Heart right ventricle (tissue), 16 donors: ENCODE data around the gene POU4F1. TPM values are rescaled to one million over a fixed set of nuclear protein-coding genes. Genes with fewer than 3 reads are reported as not detected.
A peak's percentile ranks its signal among the peaks of the same experiment; 100 is the strongest.

Experiments
- ATAC-seq, 8 donors: fragments of 200-7000 bp; cut with Tn5 transposase; one replicate each; pipeline ENCODE4 v1.9.1; 2020; ENCODE audit warnings: mild to moderate bottlenecking in 8 of 8, moderate library complexity in 8 of 8, moderate number of reproducible peaks in 1 of 8
- DNase-seq, 2 donors: peaks; one replicate each; pipeline ENCODE4 v3.0.0-alpha.2; 2020
- H3K27ac ChIP-seq, 10 donors: fragments of 200-600 bp; sonication (generic) in 2 of 10; one replicate each; pipeline versions ENCODE4 v1.5.0 to v1.8.0; 2020 to 2022; ENCODE audit warnings: mild to moderate bottlenecking in 3 of 10
- H3K27me3 ChIP-seq, 7 donors: fragments of 200-600 bp; one replicate each; pipeline ENCODE4 v1.8.0; 2021 to 2022; ENCODE audit warnings: mild to moderate bottlenecking in 2 of 7
- H3K36me3 ChIP-seq, 9 donors: fragments of 200-600 bp; sonication (generic) in 1 of 9; one replicate each; pipeline versions ENCODE4 v1.5.0 to v1.8.0; 2020 to 2022; ENCODE audit warnings: mild to moderate bottlenecking in 2 of 9
- H3K4me1 ChIP-seq, 9 donors: fragments of 200-600 bp; sonication (generic) in 1 of 9; one replicate each; pipeline versions ENCODE4 v1.5.0 to v1.8.0; 2020 to 2022; ENCODE audit warnings: mild to moderate bottlenecking in 4 of 9
- H3K4me3 ChIP-seq, 10 donors: fragments of 200-600 bp; sonication (generic) in 2 of 10; one replicate each; pipeline versions ENCODE4 v1.5.0 to v1.8.0; 2020 to 2022; ENCODE audit warnings: mild to moderate bottlenecking in 7 of 10, moderate library complexity in 2 of 10
- H3K9me3 ChIP-seq, 11 donors: fragments of 200-600 bp in 10 of 11; sonication (generic) in 2 of 11; one replicate each; pipeline versions ENCODE4 v1.5.0 to v1.8.0; 2013 to 2022; ENCODE audit warnings: mild to moderate bottlenecking in 2 of 11, control low read depth in 1 of 11, moderate library complexity in 1 of 11
- WGBS, 2 donors: extraction: QIAGEN DNeasy Blood & Tissue Kit; methylation state at CpG; one replicate each; pipeline ENCODE4 v1.1.7; 2013; ENCODE audit warnings: inconsistent platforms in 1 of 2; 5-methylcytosine and 5-hydroxymethylcytosine counted together
- intact Hi-C, 10 donors: fragments of 100-400 bp; cut with DNase I; formaldehyde crosslinking; loops; one replicate each; pipeline versions ENCODE4 v1.11.1 to v1.14.2; 2022
- polyA plus RNA-seq, 2 donors: library from polyadenylated mRNA; stranded (reverse); fragments of 200-250 nt; gene quantifications; one replicate each; pipeline ENCODE4 v1.2.3, GENCODE V29; 2013
- total RNA-seq, 10 donors: library from RNA; stranded (reverse); fragmentation: NEBNext Ultra II Directional in 3 of 10; extraction: Animal tissue kit (Norgen Biotek cat#: 25700) in 3 of 10; gene quantifications; one replicate each; pipeline versions ENCODE4 v1.2.1 to v1.2.4, GENCODE V29; 2021 to 2023
- TF ChIP-seq, protein P1 (sequence below), 9 donors: fragments of 200-600 bp; sonication (generic) in 2 of 9; IDR thresholded peaks; one replicate each; pipeline versions ENCODE4 v1.5.0 to v1.8.0; 2021 to 2022; ENCODE audit warnings: antibody characterized with exemption in 9 of 9, mild to moderate bottlenecking in 5 of 9, moderate library complexity in 1 of 9
- donor health status: Arrhythmogenic right ventricular cardiomyopathy.
- donor health status: ischemic (EF 13 %, LVEDD 7.1; RV severe dilation, severe dysfunction).
- donor health status: healthy with polysubstance abuse.
- donor health status: DM: no; HTN: yes; CAD: no.
- donor health status: DM: no; HTN: no; CAD: no.
- donor health status: ischemic (EF 25% LVEDD 6.9; RV normal size, moderate dysfunction).
- donor health status: ischemic (EF 25% LVEDD 5.7; RV mildly dilated, moderate dysfunction).
- donor health status: healthy.
- donor health status: DM: yes; HTN: yes; CAD: no.
- donor health status: Ischemic cardiomyopathy.
- donor health status: ischemic (EF 35%, LVEDD 5.7; RV mildly dilated, moderate dysfunction).
- donor health status: nonischemic (EF 11% LVEDD 7.7; RV severe dilation, severe dysfunction).
- donor health status: DM: yes; HTN: yes; CAD: no.
- donor health status: PGD.
- donor health status: ischemic (EF 29% LVEDD 5.4; RV normal size, mild dysfunction).
- donor health status: nonischemic (EF 23%, LVEDD 6.1; RV moderate dilation, normal function).

POU4F1 gene
- total and polyA plus RNA-seq, 12 donors = 0.01 to 0.09 TPM; not detected in 10

DNA sequence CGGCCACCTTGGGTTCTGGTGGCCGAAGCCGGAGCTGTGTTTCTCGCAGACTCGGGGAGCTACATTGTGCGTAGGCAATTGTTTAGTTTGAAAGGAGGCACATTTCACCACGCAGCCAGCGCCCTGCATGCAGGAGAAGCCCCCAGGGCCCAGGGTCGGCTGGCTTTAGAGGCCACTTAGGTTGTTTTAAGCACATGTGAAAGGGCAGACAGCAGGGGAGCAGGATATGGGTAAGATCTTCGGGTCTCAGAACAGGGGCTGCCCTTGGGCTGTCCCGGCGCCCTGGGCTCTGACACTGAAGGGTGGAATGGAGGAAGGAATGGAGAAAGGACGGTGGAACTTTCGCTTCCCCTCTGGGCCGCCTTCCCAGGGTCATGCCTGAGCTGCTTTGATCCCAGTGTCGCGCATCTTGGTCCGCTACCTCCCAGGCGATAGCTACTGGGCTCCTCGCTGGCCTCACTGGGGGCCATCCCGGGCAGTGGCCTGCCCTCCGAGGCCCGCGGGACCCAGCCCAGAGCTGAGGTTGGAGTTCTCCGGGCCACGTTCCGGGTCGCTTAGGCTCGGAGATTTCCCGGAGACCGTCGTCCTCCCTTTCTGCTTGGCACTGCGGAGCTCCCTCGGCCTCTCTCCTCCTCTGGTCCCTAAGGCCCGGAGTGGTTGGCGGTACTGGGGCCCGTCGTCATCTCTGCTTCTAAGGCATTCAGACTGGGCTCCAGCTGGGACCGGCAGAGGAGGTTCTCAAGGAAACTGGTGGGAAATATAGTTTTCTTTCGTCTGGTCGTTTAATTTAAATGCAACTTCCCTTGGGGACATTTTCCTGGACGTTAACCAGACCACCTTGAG is 4.3 kb upstream of the POU4F1 start:
- TF ChIP-seq, protein P1, sequence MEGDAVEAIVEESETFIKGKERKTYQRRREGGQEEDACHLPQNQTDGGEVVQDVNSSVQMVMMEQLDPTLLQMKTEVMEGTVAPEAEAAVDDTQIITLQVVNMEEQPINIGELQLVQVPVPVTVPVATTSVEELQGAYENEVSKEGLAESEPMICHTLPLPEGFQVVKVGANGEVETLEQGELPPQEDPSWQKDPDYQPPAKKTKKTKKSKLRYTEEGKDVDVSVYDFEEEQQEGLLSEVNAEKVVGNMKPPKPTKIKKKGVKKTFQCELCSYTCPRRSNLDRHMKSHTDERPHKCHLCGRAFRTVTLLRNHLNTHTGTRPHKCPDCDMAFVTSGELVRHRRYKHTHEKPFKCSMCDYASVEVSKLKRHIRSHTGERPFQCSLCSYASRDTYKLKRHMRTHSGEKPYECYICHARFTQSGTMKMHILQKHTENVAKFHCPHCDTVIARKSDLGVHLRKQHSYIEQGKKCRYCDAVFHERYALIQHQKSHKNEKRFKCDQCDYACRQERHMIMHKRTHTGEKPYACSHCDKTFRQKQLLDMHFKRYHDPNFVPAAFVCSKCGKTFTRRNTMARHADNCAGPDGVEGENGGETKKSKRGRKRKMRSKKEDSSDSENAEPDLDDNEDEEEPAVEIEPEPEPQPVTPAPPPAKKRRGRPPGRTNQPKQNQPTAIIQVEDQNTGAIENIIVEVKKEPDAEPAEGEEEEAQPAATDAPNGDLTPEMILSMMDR (IDR thresholded peaks at IDR 0.05) = no peak
- no peak for DNase-seq
- peak overlapping the region in 5 of 10 donors; percentile 7 to 59 (median 13) for H3K4me3 ChIP-seq
- no peaks in the 10 kb centered on the region for H3K9me3 ChIP-seq
- H3K27me3 ChIP-seq = peaks cover 35 to 100% (median 86%) of the 10 kb centered on the region in 7 donors
- no peak overlapping the region for H3K27ac ChIP-seq
- H3K36me3 ChIP-seq = no peaks in the 10 kb centered on the region
- intact Hi-C loops = loop anchor here in 3 of 10 donors (5.0 to 10.0 kb wide), 3 partner anchors 47 to 65 kb away; partner anchors contain the start of gene OBI1 (in 2 of the 3)
- WGBS, 2 donors = 20 to 28% methylated on average over 42 of the region's 42 CpGs
- ATAC-seq = peak in 2 of 8 donors; percentile 15 to 25
- peaks cover 8 to 48% (median 41%) of the 10 kb centered on the region in 9 donors for H3K4me1 ChIP-seq

DNA sequence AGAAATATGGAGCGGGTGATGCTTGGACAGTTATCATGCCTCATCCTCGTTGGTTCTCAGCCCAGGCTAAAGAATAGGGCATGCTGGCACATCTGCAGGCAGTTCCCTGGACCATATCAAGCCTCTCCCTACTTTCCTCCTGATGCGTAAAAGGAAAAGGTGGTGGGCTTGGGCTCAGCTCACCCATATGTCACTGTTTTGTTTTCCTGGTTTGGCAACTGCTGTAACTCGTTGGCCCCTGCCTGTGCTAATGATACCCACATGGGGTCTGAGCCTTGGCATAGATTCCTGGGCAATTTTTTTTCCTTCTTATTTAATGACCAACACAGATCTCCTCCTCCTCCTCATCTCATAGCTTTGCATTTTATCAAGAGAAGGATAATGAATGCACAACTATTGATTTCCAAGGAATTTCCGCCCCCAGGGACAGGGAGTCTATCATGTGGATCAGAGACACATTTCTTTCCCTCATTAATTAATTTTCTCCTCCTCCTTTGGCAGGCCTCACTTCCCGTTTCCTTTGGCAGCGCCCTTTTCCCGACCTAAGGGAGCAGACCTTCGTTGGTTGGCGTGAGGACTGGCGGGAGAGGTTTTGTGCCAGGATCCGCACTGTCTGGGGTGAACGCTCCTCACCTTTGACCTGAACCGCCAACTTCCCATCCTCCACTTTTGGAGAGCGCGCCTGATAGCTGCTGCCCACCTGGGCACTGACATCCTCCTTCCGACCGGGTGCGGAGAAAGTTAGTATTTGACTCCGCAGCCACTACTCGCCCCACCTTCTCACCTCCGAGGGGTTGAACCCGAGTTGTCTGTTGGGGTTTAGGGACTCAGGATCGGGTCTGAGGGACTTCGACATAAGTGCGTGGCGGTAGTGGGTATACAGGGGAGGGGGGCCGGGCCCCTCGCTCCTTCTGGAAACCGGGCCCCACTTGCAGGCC is 3.4 kb upstream of the POU4F1 start:
- Histone ChIP-seq H3K27me3 (peaks cover 35 to 96% (median 91%) of the 10 kb centered on the region in 7 donors), H3K4me3 (no peak overlapping the region), H3K36me3 (no peaks in the 10 kb centered on the region), H3K9me3 (no peaks in the 10 kb centered on the region), H3K27ac (no peak overlapping the region), H3K4me1 (peaks cover 8 to 52% (median 42%) of the 10 kb centered on the region in 9 donors)
- intact Hi-C loops = loop anchor here in 3 of 10 donors (5.0 to 10.0 kb wide), 3 partner anchors 48 to 66 kb away; partner anchors contain the start of gene OBI1 (in 2 of the 3)
- DNase-seq (no peak), ATAC-seq (no peak)
- WGBS, 2 donors = 13 to 19% methylated on average over 30 of the region's 30 CpGs
- TF ChIP-seq, protein P1 (IDR thresholded peaks at IDR 0.05) = no peak

DNA sequence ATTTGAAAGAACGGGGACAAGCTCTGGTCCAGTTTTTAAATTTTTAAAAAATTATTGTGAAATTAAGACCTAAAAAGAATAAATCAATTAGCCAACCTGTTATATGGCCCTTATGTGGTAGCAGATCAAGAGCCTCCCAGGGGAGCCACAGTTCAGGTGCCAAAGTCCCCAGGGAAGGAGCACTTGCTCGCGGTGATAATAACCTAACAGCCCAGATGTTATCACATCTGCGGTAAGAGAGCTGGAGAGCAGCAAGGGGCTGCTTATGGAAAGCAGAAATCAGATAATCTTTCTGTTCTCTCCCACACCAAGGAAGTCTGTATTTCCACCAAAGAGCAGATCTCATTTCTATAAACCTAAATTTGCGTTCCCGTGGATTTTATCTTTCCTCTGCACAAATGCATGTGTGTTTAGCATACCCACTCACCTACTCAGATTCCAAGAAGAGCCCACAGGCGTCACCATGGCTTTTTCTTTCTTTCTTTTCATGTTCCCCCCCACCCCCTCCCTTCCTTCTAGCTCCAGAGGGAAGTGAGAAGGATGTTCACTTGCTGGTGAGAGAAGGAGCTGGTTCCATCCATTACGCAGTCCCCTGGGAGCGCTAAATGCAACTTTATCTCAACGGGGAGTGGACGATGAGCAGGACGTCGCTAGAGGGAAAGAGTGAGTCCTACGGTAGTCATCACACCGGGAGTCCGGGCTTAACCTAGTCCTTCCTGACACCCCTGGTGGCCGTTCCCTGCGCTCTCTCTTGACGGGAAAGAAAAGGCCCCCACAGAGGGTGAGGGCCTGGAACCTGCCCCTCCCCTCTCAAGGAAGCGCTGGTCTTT is 1.6 kb upstream of the POU4F1 start:
- Histone ChIP-seq H3K4me1 (peaks cover 8 to 65% (median 48%) of the 10 kb centered on the region in 9 donors), H3K4me3 (no peak overlapping the region), H3K27ac (no peak overlapping the region), H3K9me3 (no peaks in the 10 kb centered on the region), H3K36me3 (no peaks in the 10 kb centered on the region), H3K27me3 (peaks cover 47 to 96% (median 95%) of the 10 kb centered on the region in 7 donors)
- DNase-seq = no peak
- intact Hi-C loops = loop anchor here in 3 of 10 donors (5.0 to 10.0 kb wide), 3 partner anchors 50 to 67 kb away; partner anchors contain the start of gene OBI1 (in 2 of the 3)
- no peak for ATAC-seq
- 5 to 7% methylated on average over 20 of the region's 20 CpGs for WGBS, 2 donors
- TF ChIP-seq, protein P1 (IDR thresholded peaks at IDR 0.05) = no peak
